ENCODE measurements around the gene CYP26B1.

DNA sequence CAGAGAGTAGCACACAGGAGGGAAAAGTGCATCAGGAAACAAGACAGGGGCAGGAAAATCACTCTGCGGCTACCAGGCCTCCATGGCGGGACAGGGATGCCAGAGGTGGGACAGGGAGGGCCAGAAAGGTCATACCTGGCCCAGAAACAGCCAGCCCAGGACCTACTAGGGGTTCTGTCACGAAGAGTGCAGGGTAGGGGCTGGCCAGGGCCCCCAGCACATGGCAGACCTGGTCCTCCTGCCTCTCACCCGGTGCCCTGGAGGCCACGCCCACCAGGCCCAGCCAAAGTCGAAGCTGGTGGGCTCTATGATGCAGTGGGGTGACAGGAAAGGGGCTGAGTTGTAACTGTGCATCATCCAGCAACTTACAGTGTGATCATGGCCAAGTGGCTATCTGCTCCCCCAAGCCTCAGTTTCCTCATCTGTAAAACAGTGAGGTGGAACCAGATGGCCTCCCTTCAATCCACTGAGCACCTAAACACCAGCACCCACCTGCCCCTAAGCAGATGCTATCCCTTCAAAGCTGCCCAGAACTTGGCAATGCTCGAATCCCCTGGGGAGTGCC is 10.6 kb downstream of the CYP26B1 start:
- TF ChIP-seq POLR2A (IDR thresholded peaks at IDR 0.05) = no peak
- TF ChIP-seq, protein P1, sequence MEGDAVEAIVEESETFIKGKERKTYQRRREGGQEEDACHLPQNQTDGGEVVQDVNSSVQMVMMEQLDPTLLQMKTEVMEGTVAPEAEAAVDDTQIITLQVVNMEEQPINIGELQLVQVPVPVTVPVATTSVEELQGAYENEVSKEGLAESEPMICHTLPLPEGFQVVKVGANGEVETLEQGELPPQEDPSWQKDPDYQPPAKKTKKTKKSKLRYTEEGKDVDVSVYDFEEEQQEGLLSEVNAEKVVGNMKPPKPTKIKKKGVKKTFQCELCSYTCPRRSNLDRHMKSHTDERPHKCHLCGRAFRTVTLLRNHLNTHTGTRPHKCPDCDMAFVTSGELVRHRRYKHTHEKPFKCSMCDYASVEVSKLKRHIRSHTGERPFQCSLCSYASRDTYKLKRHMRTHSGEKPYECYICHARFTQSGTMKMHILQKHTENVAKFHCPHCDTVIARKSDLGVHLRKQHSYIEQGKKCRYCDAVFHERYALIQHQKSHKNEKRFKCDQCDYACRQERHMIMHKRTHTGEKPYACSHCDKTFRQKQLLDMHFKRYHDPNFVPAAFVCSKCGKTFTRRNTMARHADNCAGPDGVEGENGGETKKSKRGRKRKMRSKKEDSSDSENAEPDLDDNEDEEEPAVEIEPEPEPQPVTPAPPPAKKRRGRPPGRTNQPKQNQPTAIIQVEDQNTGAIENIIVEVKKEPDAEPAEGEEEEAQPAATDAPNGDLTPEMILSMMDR (IDR thresholded peaks at IDR 0.05) = no peak
